Mesothelial cell of epicardium (in vitro differentiated cells): ENCODE measurements around the gene ANKRD63. TPM values are rescaled to one million over a fixed set of nuclear protein-coding genes. Genes with fewer than 3 reads are reported as not detected.

ENCODE experiments used
- DNase-seq, 2 experiments: peaks; one replicate each; pipeline ENCODE4 v3.0.0; 2021; ENCODE audit warnings: low spot score in 2 of 2; ENCODE audit not compliant: unreplicated experiment in 2 of 2
- H3K27ac Mint-ChIP-seq: 2 replicates; pipeline ENCODE4 v1.8.0; 2021; ENCODE audit warnings: mixed read lengths
- H3K27me3 Mint-ChIP-seq: 2 replicates; pipeline ENCODE4 v1.8.0; 2021; ENCODE audit warnings: low read depth, mixed read lengths
- H3K36me3 Mint-ChIP-seq: 2 replicates; pipeline ENCODE4 v1.8.0; 2021; ENCODE audit warnings: mixed read lengths
- H3K4me1 Mint-ChIP-seq: 2 replicates; pipeline ENCODE4 v1.8.0; 2021; ENCODE audit warnings: mixed read lengths
- H3K4me3 Mint-ChIP-seq: 2 replicates; pipeline ENCODE4 v1.8.0; 2021; ENCODE audit warnings: mild to moderate bottlenecking, moderate library complexity, mixed read lengths
- H3K9me3 Mint-ChIP-seq: 2 replicates; pipeline ENCODE4 v1.8.0; 2021; ENCODE audit warnings: mixed read lengths
- total RNA-seq: library from RNA; stranded (reverse); gene quantifications from 3 replicates; pipeline ENCODE4 v1.2.1, GENCODE V29; 2021
- TF ChIP-seq, protein P1 (sequence below): fragments of 200-600 bp; sonication (generic); IDR thresholded peaks from one replicate; pipeline ENCODE4 v1.5.0; 2021; ENCODE audit warnings: antibody characterized with exemption; ENCODE audit not compliant: unreplicated experiment

ANKRD63 gene
- total RNA-seq, 1 donor from 2014 or later = 0.31 TPM

DNA sequence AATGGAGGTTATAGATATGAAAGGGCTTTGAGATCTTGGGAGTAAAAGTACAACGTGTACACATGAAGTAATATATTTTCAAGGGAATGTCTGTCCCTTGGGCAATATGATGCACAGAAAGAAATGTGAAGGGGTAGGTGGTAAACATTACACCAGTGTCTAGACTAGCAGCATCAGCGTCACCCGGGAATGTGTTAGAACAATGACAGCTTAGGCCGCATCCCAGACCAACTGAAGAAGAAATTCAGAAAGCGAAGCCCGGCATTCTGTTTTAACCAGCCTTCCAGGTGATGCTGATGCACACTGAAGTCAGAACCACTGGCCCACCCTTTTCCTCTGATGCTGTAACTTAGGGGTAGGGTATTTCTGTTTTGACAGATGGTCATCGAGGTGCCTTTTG is 46.9 kb upstream of the ANKRD63 start:
- no peak overlapping the region for H3K4me3 Mint-ChIP-seq
- H3K27me3 Mint-ChIP-seq = no peaks in the 10 kb centered on the region
- peaks cover 66% of the 10 kb centered on the region for H3K4me1 Mint-ChIP-seq

DNA sequence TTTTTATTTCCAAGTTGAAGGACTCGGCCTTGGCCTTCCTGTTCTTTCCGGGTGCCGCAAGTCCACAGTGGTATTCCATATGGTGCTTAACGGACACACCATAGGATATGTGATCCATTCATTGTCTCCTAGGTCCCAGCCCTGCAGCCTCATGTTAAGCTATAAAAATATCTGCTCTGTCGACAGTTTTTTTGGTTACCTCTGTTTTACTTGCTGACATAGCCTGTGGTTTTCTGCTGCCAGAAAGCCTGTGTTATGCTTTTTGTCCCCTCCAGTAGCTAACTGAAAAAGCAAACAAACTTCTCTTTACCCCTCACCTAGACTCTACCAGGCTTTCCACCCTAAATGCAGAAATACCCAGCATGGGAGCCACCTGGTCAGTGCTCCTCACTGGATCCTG is 45.9 kb upstream of the ANKRD63 start:
- Mint-ChIP-seq H3K36me3 (no peaks in the 10 kb centered on the region), H3K9me3 (no peaks in the 10 kb centered on the region), H3K4me1 (peaks cover 57% of the 10 kb centered on the region), H3K27ac (peak overlapping the region; percentile 72), H3K27me3 (no peaks in the 10 kb centered on the region), H3K4me3 (no peak overlapping the region)
- TF ChIP-seq, protein P1, sequence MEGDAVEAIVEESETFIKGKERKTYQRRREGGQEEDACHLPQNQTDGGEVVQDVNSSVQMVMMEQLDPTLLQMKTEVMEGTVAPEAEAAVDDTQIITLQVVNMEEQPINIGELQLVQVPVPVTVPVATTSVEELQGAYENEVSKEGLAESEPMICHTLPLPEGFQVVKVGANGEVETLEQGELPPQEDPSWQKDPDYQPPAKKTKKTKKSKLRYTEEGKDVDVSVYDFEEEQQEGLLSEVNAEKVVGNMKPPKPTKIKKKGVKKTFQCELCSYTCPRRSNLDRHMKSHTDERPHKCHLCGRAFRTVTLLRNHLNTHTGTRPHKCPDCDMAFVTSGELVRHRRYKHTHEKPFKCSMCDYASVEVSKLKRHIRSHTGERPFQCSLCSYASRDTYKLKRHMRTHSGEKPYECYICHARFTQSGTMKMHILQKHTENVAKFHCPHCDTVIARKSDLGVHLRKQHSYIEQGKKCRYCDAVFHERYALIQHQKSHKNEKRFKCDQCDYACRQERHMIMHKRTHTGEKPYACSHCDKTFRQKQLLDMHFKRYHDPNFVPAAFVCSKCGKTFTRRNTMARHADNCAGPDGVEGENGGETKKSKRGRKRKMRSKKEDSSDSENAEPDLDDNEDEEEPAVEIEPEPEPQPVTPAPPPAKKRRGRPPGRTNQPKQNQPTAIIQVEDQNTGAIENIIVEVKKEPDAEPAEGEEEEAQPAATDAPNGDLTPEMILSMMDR = no peak
- DNase-seq = no peak

More for the DNA sequence above, 46.9 kb upstream of the ANKRD63 start:
- no peaks in the 10 kb centered on the region for H3K36me3 Mint-ChIP-seq
- no peak overlapping the region for H3K27ac Mint-ChIP-seq
- no peaks in the 10 kb centered on the region for H3K9me3 Mint-ChIP-seq
- no peak for DNase-seq
- TF ChIP-seq, protein P1 = no peak

DNA sequence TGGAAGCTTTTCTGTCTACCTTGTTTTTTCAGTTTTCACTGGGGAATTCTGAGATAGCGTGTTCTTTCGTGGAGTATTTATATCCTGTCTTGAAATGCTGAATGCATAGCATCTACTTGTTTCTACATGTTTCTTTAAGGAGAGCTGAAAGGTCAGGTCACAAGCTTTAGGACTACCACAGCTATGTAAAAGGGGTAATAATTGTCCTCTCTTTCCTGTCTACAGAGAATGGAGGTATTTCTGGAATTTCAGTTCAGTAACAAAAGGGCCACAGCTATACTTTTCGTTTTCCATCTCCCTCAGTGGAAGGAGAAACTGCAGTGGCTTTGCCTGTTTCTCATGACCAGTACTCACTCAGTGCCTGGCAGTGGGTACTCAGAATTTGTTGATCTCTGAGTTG is 45.3 kb upstream of the ANKRD63 start:
- no peak overlapping the region for H3K4me3 Mint-ChIP-seq
- TF ChIP-seq, protein P1 = no peak
- no peak for DNase-seq
- H3K27me3 Mint-ChIP-seq = no peaks in the 10 kb centered on the region
- H3K27ac Mint-ChIP-seq = peak overlapping the region; percentile 72
- peaks cover 55% of the 10 kb centered on the region for H3K4me1 Mint-ChIP-seq
- H3K36me3 Mint-ChIP-seq = no peaks in the 10 kb centered on the region
- no peaks in the 10 kb centered on the region for H3K9me3 Mint-ChIP-seq

DNA sequence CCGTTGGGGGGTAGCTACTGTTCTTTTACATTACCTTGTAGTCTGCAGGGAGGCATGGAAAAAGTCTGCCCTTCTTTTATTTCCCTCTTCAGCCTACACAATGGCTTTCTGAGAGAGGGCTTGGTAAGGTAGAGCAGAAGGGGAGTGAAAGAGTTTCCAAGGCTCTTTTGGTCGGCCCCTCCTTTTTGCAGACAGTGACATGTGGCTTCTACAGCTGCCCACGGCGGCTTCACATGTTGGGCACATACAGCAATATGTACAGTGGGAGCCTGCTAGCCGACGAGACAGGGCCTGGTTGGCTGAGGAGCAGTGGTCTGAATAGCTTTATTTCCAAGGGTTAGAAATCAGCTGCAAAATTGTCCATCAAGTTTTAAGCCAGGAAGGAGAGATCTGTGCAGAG is 44.6 kb upstream of the ANKRD63 start:
- Mint-ChIP-seq H3K36me3 (no peaks in the 10 kb centered on the region), H3K9me3 (no peaks in the 10 kb centered on the region), H3K27me3 (no peaks in the 10 kb centered on the region), H3K4me1 (peaks cover 61% of the 10 kb centered on the region), H3K4me3 (no peak overlapping the region), H3K27ac (peak overlapping the region; percentile 72)
- TF ChIP-seq, protein P1 = no peak
- no peak for DNase-seq

DNA sequence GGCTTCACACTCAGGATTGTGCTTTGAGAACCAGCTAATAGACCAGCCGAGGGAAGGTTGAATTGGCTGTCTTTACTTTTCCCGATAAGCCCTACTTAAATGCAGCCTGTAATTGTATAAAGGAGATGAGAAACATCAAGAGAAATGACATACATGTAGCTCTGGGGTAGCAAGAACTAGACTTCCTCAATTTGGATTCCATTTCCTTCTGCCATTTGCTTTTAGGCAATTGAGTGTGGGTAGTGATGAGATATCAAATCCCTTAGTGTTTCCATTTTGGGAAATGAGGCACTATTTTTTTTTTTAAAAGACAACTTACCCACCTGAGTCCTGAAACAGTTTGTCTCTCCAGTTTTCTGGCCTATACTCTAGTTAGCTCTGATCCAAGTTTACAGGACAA is 42.8 kb upstream of the ANKRD63 start:
- peaks cover 73% of the 10 kb centered on the region for H3K4me1 Mint-ChIP-seq
- H3K27me3 Mint-ChIP-seq = no peaks in the 10 kb centered on the region
- H3K27ac Mint-ChIP-seq = no peak overlapping the region
- no peak overlapping the region for H3K4me3 Mint-ChIP-seq
- no peak for DNase-seq
- H3K9me3 Mint-ChIP-seq = no peaks in the 10 kb centered on the region
- TF ChIP-seq, protein P1 = no peak
- no peaks in the 10 kb centered on the region for H3K36me3 Mint-ChIP-seq

DNA sequence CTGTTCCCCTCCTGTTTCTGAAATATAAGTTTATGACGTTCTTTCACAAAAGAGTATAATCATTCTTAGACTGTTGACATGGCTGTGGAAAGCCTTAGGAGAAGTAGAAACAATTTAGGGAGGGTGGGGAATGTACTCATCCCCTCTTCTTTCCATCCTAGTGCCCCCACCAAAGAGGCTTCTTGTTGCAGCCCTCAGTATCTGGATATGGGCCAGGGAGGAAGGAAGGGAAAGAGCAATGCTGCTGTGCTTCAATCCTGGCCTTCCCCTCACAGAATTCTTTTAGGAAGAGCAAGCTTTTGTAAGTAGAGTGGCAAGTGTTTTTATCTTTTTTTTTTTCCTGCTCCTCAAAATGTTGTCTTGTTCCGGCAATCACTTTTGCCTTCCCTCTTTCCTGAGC is 42.3 kb upstream of the ANKRD63 start:
- no peaks in the 10 kb centered on the region for H3K36me3 Mint-ChIP-seq
- H3K27me3 Mint-ChIP-seq = no peaks in the 10 kb centered on the region
- no peak for DNase-seq
- peaks cover 69% of the 10 kb centered on the region for H3K4me1 Mint-ChIP-seq
- no peak overlapping the region for H3K27ac Mint-ChIP-seq
- H3K9me3 Mint-ChIP-seq = no peaks in the 10 kb centered on the region
- H3K4me3 Mint-ChIP-seq = peak overlapping the region; percentile 77
- TF ChIP-seq, protein P1 = no peak
